HG02870 (cell line): ENCODE results near the gene KRT20.

Experiments used
- ATAC-seq: cut with Tn5 transposase; IDR thresholded peaks from one replicate; pipeline ENCODE4 v1.9.1; 2021; ENCODE audit warnings: mild to moderate bottlenecking, moderate library complexity; ENCODE audit not compliant: unreplicated experiment

KRT20 gene

DNA sequence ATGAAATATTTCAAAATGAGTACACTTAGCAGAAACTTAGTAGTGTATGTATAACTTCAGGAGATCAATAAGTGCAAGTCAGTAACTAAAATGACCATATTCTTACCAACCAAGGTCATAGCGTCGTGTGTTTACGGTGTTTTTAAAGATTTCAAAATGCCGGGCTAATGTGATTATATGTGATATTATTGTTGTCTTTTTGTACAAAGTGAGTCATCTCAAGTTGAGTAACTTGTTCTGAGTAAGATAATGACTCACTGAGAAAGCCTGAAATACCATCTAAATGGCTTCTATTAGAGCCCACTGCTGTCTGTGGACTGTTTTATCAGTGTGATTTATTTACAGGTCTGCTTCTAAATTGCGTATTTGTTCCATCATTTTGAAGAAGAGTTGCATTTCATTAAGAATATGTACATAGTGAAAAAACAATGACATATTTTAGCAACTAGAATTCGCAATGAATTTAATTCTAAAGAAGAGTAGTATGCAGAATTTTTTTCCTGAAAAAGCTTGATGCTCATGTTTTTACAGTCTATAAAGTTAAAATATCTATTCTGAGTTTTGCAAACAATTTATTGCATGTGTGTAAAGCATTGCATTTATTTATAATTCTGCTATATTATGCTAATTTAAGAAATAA lies 30.7 kb downstream of the KRT20 start:
- no peak for ATAC-seq

GRCh38 chr17:40852364-40852763 lies 32.7 kb downstream of the KRT20 start:
- ATAC-seq = no peak

DNA sequence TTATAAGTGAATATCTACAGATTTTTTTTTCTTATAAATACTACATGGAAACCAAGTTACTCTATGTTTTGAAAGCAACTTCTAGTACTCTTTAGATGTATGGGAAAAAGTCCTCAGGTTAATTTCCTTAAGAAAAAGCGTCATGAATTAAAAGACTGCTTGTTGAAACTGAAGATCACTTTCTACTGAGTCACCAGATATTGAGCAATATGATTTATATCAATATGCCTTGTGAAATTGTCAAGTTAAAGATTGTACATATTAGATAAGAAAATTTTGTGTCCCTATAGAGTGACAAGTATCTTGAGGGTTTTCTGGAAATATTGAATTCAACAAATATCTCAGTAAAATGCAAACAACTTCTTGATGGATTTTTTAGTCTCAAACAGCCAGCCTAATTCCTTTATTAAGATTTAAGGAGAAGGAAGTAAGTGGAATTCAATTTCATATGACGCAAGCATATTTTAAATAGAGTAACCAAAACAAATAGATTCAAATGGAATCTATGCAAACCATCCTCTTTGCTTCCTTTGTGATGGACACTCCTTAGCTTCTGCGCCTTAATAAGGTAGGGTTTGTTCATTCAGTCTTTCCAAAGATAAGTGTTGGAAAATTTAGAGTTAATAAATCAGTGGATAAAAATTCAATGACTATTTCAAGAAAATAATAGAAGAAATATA lies 34.6 kb downstream of the KRT20 start:
- ATAC-seq = no peak

- no peak for ATAC-seq
Measured at GRCh38 chr17:40849723-40850122, 35.3 kb downstream of the KRT20 start.

- ATAC-seq = no peak
Measured at GRCh38 chr17:40848583-40849235, 36.3 kb downstream of the KRT20 start.

DNA sequence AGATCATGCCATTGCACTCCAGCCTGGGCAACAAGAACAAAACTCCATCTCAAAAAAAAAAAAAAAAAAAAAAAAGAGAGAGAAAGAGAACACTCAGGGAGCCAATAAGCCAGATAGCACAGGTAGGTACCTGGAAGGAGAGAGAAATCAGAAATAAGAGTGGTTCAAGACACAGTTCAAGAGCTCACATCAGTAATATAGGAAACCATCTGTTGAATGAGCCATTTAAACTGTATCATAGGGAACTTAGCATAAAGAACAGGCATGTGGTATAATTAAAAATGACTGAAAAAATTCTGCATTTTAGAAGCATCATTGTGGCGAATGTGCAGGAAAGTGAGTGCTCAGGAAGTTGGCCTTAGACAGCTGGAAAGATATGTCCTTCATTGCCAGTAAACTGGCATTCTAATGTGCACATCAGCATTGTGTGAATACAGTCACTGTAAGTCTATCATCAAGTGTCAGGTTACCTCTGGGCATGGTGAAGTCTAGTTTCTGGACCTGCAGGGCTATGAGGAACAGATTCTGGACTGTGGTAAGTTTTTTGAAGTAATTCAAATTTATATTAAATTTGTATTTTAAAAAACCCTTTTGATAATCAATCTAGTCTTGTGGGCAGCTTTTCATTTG lies 38.4 kb downstream of the KRT20 start:
- no peak for ATAC-seq

DNA sequence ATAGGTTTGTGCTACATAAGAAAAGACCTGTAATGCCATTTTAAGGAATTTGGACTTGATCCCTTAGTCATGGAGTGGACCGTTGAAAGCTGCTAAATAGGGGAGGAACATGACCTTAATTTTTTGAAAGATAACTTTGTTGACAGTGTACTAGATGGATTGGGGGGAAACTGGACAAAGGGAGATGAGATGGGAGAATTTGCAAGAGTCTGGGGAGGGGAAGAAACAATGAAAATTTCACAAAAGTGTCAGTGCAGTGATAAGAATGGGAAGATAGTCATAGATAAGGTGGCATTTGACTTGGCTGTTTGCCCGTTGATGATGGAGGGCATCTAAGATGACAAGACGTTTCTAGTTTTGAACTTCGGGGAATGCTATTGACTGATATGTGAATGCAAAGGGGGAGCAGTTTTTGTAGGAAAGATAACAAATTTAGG lies 40.4 kb downstream of the KRT20 start:
- ATAC-seq = no peak

DNA sequence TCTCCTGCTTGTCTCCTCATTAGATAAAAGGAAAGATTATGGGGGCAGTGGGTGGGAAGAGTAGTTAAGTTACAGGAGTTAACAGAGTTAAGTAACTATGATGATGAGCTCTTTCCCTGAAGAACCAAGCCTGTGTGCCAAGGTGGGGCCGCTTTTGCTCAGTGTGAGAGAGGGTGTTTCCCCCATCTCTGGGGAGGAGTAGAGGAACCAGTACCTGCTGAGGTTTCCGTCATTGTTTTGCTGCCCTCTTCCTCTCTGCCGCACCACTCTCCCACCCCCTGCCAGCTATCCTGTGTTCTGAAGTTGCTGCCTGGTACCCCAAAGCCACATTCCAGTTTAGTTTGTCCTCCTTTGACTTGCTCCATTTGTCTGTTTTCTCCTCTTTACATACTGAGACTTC lies 41.8 kb downstream of the KRT20 start:
- ATAC-seq = no peak

DNA sequence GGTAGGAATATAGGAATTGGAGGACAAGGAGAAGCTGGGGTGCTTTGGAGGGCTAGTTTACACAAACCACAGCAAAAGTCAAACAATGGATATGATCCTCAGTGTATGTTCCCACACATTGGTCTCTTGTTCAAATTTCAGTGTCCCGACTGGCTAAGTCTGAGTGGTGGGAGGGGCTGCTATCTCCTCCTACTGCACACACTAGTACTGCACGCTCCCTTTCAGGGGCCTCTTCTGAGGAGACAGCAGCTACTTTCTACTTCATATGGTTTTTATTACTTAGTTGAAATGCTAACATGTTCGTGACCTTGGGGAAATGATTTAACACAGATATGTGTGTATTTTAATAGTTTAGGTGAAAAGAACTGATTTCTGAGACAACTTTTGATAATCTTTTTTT lies 43.8 kb downstream of the KRT20 start:
- ATAC-seq = no peak

DNA sequence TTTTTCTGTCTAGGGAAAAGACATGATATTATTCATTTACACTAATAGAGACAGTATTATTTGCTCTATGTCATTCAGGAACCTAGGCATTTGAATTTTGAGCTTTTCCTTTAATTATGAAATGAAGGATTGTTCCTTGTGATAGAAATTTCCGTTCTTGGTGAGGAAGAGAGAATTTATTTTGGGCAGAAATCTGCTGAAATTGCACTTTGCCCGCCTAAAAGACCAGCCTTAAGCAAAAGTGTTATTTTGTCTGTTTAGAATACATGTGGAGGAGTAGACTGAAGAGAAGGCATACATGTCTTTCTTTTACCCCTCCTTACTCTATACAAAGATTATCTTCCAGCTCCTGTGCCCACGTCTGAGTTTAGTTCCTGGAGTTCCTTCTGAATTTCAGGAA lies 45.8 kb downstream of the KRT20 start:
- no peak for ATAC-seq

DNA sequence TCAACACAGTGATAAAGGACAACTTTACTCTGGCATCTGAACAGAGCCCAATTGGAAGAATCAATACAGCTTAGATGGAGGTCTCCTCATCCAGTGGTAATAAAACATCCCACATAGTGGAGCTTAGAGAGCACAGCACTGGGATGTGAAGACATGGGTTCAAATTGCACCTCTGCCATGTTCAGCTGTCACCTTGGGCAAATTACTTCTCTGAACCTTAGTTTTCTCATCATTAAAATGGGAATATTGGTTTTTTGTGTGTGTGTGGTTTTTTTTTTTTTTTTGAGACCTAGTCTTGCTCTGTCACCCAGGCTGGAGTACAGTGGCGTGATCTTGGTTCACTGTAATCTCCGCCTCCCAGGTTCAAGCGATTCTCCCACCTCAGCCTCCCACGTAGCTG lies 49.0 kb downstream of the KRT20 start:
- no peak for ATAC-seq

DNA sequence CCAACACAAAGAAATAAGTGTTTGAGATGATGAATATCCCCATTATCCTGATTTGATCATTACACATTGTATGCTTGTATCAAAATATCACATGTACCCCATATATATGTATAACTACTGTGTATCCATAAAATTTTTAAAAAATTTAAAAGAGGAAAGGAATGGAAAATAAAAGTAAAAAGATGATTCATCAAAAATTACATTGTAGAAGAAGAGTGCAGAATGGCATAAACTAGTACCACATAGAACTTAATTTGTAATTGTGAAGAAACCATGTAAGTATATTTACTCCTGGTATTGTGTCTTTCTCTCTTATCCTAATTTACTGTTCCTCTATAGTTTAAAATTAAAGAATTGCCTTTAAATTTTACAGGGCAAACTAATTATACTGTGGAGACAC lies 51.2 kb downstream of the KRT20 start:
- no peak for ATAC-seq

DNA sequence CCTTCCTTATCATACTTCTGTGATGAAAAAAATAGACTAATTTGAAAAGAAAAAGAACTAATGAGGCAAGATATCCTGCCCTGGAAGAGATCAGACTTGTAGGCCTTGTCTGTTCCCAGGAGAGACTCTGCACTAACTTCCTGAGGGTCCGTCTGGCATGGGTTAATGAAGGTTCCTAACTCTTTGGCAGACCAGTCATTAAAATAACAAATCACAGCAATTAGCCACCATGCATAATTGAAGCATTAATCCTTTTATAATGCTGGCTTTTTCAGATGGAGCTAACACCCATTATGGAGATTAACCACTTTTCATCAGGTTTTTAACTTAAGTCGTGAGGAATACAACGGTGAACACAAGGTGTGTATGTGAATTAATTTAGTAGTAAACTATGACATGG lies 52.2 kb downstream of the KRT20 start:
- ATAC-seq = no peak

DNA sequence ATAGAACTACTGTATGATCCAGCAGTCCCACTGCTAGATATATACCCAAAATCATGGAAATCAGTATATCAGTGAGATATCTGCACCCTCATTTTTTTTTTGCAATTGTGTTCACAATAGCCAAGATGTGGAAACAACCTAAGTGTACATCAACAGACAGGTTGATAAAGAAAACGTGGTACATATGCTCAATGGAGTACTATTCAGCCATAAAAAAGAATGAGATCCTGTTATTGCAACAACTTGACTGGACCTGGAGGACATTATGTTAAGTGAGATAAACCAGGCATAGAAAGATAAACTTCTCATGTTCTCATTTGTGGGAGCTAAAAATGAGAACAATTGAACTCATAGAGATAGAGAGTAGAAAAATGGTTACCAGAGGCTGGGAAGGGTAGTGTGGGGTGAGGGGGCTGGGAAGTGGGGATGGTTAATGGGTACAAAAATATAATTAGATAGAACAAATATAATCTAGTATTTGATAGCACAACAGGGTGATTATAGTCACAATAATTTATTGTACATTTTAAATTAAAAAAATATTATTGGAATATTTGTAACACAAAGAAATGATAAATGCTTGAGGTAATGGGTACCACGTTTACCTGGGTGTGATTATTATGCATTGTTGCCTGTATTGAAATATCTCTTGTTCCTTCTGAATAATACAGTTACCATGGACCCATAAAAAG lies 54.8 kb downstream of the KRT20 start:
- ATAC-seq = no peak

DNA sequence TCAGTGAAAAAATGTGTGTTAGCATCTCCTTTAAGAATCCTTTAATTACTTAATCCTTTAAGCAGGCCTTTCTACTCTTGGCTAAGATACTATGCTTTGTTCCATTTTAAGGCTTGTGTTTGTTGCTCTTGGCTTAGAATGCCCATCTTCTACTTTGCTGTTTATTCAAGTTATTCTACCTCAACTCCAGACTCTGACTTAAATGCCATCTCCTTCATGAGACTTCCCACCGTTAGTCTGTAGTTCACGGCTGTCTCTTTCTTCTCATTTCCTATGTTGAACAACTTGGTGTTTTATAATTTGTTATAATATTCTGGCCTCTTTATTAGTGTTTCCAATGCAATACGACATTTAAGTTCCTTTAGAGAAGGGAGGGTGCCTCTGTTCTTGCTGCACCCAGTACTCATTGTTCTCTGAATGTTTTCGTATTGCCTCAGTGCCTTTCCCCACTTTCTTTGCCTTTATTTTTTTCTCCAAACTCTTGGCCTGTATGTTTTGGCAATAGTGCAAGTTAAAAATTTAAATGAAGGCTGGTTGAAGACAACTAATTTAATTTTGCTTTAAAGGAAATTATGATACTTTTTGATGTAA lies 56.5 kb downstream of the KRT20 start:
- no peak for ATAC-seq

DNA sequence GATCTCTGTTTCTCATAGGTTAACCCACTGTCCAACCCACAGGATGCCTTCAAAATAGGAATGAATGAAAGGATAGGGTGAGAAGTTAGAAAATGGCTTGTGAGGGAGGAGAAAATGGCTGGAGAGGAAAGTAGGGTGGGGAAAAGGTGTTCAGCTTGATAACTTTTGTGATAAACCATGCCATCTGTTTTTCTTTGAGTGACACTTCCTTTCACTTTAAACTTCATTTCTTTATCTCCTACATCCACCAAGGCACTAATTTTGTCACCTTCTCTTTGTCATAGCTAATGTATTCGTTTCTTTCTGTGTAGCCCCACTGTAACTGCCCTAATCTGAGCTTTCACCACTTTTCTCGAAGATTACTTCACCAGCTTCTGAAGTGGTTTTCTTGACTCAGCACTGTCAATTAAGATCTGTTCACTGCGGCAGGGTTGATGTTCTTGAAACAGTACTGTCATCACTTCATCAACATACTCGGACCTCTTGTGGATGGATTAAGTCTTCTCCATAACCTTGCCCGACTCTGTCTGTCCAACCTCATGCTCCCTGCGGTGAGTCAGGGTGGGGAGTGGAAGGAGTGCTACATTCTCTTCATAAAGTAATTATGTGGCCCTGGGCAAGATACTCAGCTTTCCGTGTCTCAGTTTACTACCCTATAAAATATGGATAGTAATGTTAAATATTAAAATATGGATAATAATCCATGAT lies 57.1 kb downstream of the KRT20 start:
- ATAC-seq = no peak
